ENCODE results near the gene TUBB4B.
"Not testable (repeated sequence)": the region's sequence is repeated elsewhere in the genome, so short reads cannot be mapped to it uniquely, and the experiment has no call there.

The TUBB4B gene

GRCh38 chr9:137237759-137238726 is 3.0 kb upstream of the TUBB4B start:
- no peak for FAIRE-seq

GRCh38 chr9:137239541-137240200 is 1.4 kb upstream of the TUBB4B start:
- FAIRE-seq: not testable (repeated sequence)

DNA sequence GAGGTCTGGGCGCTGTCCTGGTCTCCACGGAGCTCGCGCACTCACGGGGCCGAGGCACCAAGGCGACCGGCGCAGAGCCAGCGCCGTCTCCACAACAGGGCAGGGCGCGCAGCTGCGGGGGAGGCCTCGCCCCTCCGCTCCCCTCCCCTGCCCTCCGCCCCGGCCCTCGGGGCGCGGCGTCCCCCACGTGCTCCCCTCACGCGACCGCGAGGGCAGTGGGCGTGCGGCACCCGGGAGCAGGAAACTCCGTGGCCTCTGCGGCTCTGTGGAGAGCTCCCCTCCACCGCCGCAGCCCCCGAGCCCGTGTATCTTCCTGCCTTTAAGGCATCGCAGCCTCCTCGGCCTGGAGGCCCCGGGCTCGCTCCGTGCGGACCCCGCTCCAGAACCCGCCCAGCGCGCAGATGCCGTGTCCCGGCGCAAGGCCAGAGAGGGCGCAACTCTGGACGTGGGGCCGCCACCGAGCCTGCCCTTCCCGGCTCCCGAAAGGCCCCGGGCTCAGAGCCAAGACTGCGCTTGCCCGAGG is 708 bp upstream of the TUBB4B start:
- no peak for FAIRE-seq

DNA sequence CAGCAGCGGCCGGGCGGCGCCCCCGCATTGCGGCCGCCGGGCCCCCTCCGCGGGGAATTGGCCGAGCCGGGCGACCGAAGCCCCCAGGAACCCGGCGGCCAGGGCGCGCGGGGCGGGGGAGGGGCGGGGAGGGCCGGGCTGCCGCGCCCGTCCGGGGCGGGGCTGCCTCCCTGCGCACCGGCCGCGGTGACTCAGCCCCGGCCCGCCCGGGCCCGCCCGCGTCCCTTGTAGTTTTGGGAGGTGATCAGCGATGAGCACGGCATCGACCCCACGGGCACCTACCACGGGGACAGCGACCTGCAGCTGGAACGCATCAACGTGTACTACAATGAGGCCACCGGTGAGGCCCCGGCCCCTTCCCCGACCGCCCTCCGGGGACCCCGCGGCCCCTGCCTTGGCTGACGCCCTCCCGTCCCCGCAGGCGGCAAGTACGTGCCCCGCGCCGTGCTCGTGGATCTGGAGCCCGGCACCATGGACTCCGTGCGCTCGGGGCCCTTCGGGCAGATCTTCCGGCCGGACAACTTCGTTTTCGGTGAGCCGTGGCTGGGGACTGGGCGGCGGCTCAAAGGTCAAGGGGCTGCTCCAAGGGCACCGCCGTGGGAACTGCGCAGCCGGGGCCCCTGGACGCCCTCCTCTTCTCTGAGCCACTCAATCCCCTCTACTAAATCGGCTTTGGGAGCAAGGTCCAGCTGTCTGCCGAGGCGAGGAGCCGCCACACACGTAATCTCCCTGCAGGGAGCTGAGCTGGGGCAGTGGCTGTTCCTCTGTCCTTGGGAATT is 592 bp downstream of the TUBB4B start:
- FAIRE-seq: no peak

- no peak for FAIRE-seq
Measured at GRCh38 chr9:137242269-137243203, 1.4 kb downstream of the TUBB4B start.

- FAIRE-seq: not testable (repeated sequence)
Measured at GRCh38 chr9:137243266-137243625, 2.2 kb downstream of the TUBB4B start.

GRCh38 chr9:137243626-137244485 is 2.8 kb downstream of the TUBB4B start:
- no peak for FAIRE-seq

DNA sequence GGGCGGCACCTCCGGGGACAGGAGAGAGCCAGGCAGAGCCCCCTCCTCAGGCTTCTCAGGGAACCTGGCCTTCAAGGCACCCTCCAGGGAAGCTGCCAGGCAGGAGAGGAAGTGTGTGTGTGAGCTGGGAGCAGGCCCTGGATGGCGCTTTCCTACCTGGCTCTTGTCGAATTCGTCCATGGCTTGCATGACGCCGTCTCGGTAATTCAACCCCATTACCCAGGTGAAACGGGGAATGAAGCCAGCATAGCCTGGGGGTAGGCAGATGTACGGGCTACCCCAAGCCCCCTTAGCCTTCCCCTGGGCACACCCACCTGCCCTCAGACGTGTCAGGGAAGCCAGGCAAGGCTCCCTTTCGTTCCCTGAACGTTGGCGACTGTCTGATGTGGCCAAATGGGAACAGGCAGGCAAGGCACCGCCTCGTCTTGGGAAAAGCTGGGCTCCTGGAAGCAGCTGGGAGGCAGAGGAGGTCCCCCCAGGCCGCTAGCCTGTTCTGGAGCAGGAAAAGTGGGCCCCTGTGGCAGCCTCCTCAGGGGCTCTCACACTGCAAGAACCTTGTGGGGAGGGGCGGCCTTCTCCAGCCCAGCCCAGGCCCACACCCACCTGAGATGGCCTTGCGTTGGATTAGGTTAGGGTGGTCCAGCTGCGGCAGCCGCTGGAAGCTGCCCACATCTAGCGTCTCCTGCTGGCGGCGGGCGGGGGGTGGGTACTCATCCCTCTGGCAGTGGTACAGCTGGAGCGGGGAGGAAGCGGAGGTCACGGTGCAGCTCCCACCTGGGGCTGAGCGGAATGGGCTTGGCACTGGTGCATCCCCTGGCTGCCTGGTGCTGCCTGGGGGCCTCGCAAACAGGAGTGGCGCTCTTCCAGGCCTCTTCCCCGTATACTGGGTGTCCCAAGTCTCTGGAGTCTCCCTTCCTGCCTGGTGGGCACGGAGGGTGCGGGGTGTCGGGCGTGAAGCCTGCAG is 3.7 kb downstream of the TUBB4B start:
- FAIRE-seq: no peak

- FAIRE-seq: no peak
Measured at GRCh38 chr9:137245450-137246421, 4.6 kb downstream of the TUBB4B start.

DNA sequence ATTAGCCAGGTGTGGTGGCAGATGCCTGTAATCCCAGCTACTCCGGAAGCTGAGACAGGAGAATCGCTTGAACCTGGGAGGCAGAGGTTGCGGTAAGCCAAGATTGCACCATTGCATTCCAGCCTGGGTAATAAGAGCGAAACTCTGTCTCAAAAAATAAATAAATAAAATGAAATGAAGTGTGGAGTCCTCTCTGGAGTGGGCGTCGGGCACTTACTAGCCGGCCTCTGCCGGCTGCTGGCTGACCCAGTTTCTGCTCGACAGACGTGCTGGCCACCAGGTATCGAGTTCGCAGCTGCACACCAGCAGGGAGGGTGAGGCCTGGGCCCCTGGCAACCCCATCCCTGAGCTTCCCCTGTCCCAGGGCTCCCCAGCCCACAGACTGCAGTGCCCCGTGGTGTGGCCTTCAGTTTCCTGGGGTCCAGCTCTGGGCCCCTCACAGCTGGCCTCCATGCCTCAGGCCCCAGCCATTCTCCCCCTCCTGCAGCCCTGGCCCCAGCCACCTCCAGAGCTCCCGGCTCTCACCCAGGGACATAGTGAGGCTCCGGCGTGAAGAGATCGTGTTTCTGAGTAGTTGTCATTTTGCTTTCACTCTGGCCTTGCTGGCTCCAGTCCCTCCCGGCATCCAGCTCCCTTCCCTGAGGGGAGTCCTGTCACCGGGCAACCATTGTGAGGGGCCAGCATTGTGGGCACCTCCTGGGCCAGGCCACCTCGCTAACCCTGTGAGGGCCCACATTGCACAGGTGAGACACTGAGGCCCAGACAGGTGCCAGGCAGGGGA is 6.2 kb downstream of the TUBB4B start:
- FAIRE-seq: no peak

- FAIRE-seq: no peak
Measured at GRCh38 chr9:137247916-137248175, 6.8 kb downstream of the TUBB4B start.

DNA sequence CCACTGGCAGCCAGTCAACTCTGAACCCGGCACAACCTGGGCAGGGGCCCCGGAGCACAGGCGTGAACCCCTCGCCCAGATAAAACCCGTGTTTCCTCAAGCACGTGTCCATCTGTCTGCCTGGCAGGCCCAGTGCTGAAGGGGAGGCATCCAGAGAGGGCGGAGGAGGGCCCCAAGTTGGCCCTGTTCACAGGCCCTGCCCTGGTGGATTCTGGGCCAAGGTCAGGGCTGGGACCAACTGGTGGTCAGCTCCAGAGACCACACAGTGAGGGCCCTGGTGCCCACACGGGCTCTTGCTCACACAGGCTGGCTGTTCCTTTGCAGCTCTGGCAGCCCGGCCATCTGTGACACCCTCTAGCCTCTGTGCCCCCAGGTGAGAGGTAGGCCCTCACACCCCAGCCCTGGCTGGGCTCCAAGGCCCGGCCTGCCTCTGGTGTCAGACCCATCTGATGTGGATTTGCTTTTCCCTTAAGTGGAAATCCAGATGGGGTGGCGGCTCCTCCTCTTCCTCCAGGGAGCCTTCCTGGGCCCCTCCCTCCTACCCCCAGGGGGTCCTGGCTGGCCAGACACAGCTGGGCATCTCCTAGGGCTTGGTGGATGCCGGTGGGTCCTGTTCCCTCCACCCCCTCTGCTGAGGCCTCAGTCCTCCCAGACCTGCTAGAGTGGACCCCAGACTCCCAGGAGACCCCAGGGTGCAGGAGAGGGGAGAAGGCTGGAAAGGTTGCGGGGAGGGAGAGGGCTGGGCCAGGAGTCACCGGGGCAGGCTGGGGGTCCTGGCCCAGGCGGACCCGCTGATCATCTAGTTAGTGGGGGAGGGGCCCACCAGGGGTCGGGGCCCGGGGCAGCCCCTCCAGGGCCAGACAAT is 9.5 kb downstream of the TUBB4B start:
- FAIRE-seq: no peak

DNA sequence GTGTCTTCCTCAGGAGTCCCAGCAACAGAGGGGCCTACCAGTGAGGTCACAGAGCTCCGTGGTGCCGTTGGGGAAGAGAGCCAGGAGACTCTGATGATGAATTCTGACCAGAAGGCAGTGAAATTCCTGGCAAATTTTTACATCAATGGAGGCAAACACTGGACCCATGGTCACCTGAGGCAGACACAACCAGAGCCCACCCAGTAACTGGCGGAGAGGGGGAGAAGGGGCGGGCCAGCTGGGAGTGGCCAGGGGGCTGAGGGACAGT is 10.0 kb downstream of the TUBB4B start, which contains the start of gene STPG3:
STPG3 (plus strand) TSS at position 93 of the 268 bp plus-strand sequence; CDS start at position 94, 1 bp downstream.
- no peak for FAIRE-seq

DNA sequence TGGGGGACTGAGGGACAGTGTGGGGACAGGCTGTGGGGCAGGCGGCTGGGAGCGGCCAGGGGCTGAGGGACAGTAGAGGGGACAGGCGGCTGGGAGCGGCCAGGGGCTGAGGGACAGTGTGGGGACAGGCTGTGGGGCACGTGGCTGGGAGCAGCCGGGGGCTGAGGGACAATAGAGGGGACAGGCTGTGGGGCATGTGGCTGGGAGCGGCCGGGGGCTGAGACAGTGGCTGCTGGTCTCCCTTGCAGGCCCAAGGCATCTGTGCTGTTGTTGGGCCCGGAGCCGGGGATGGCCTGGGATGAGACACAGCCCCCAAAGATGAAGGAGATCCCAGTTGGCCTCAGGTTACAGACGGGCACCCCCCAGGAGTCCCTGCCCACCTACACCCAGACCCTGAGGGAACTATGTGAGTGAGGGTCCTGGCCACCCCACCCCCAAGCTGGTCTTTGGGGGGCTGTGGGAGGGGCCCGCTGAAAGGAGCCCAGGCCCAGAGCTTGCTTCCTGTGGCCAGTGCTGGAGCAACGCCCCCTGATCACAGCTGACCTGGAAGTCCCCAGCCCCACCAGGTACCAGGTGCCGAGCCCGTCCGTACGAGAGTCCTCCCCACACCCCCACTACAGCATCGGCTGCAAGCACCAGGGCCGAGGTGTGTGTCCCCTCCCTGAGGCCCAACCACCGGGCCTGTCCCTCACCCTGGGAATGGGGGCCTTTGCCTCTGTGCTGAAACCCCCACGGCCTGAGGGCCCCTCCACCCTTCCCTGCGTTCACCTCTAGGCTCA is 10.6 kb downstream of the TUBB4B start:
- FAIRE-seq: no peak

- FAIRE-seq: peak; percentile 36
Measured at GRCh38 chr9:137252555-137253506, 11.7 kb downstream of the TUBB4B start.
